Astrocyte (in vitro differentiated cells and primary cell): ENCODE data around the gene NOD1. TPM values are rescaled to one million over a fixed set of nuclear protein-coding genes. Genes with fewer than 3 reads are reported as not detected.

ENCODE experiments used
- DNase-seq: peaks from one replicate; pipeline ENCODE4 v3.0.0-alpha.2; 2010; ENCODE audit warnings: low read depth
- FAIRE-seq: peaks from 2 replicates; lab custom pipeline; 2011; peaks lifted over from hg19 to GRCh38; lab: Jason Lieb, UNC
- H2AFZ ChIP-seq: 2 replicates; pipeline ENCODE4 v1.6.0; 2012; ENCODE audit warnings: low read depth, low read length, inconsistent platforms
- H3K27ac ChIP-seq: 2 replicates; pipeline ENCODE4 v1.5.1; 2011; ENCODE audit warnings: low read depth, low read length, inconsistent platforms
- H3K27me3 ChIP-seq: 2 replicates; pipeline ENCODE4 v1.6.0; 2011; ENCODE audit warnings: low read length, inconsistent platforms; ENCODE audit not compliant: insufficient read depth
- H3K36me3 ChIP-seq: 2 replicates; pipeline ENCODE4 v1.5.1; 2011; ENCODE audit warnings: low read length, inconsistent platforms; ENCODE audit not compliant: insufficient read depth
- H3K4me1 ChIP-seq: 2 replicates; pipeline ENCODE4 v1.5.1; 2011; ENCODE audit warnings: low read length, inconsistent platforms; ENCODE audit not compliant: insufficient read depth
- H3K4me2 ChIP-seq: 2 replicates; pipeline ENCODE4 v1.6.0; 2012; ENCODE audit warnings: low read length, inconsistent platforms
- H3K4me3 ChIP-seq: 2 replicates; pipeline ENCODE4 v1.5.1; 2011; ENCODE audit warnings: low read depth, mild to moderate bottlenecking, low read length, inconsistent platforms; ENCODE audit not compliant: insufficient read depth
- H3K79me2 ChIP-seq: 2 replicates; pipeline ENCODE4 v1.6.0; 2012; ENCODE audit warnings: mild to moderate bottlenecking, low read length, inconsistent platforms; ENCODE audit not compliant: insufficient read depth
- H3K9ac ChIP-seq: 2 replicates; pipeline ENCODE4 v1.6.0; 2012; ENCODE audit warnings: mild to moderate bottlenecking, low read length, inconsistent platforms
- H3K9me3 ChIP-seq: 2 replicates; pipeline ENCODE4 v1.5.1; 2012; ENCODE audit warnings: low read depth, mild to moderate bottlenecking, low read length, inconsistent platforms; ENCODE audit not compliant: insufficient read depth
- H4K20me1 ChIP-seq: 2 replicates; pipeline ENCODE4 v1.6.0; 2012; ENCODE audit warnings: low read length, inconsistent platforms; ENCODE audit not compliant: insufficient read depth
- H3K27ac Mint-ChIP-seq: one replicate; pipeline ENCODE4 v1.8.0; 2021; ENCODE audit warnings: mild to moderate bottlenecking, mixed read lengths; ENCODE audit not compliant: unreplicated experiment
- H3K27me3 Mint-ChIP-seq: one replicate; pipeline ENCODE4 v1.8.0; 2021; ENCODE audit warnings: low read depth, mixed read lengths; ENCODE audit not compliant: unreplicated experiment
- H3K36me3 Mint-ChIP-seq: one replicate; pipeline ENCODE4 v1.8.0; 2021; ENCODE audit warnings: low read depth, mixed read lengths; ENCODE audit not compliant: unreplicated experiment
- H3K4me1 Mint-ChIP-seq: one replicate; pipeline ENCODE4 v1.8.0; 2021; ENCODE audit warnings: low read depth, mixed read lengths; ENCODE audit not compliant: unreplicated experiment
- H3K4me3 Mint-ChIP-seq: one replicate; pipeline ENCODE4 v1.8.0; 2021; ENCODE audit warnings: mild to moderate bottlenecking, moderate library complexity, mixed read lengths; ENCODE audit not compliant: unreplicated experiment
- H3K9me3 Mint-ChIP-seq: one replicate; pipeline ENCODE4 v1.8.0; 2021; ENCODE audit warnings: mild to moderate bottlenecking, mixed read lengths; ENCODE audit not compliant: unreplicated experiment
- CTCF ChIP-seq: IDR thresholded peaks from 2 replicates; pipeline ENCODE4 v1.5.1; 2011; ENCODE audit warnings: low read depth, mild to moderate bottlenecking, inconsistent platforms, low read length, moderate library complexity; ENCODE audit not compliant: insufficient read depth
- EZH2 ChIP-seq: IDR thresholded peaks from 2 replicates; pipeline ENCODE4 v1.6.1; 2012; ENCODE audit warnings: mild to moderate bottlenecking, low read length, inconsistent platforms; ENCODE audit not compliant: insufficient read depth
- total RNA-seq: library from RNA; stranded (reverse); gene quantifications from 2 replicates; pipeline ENCODE4 v1.2.1, GENCODE V29; 2021

The NOD1 gene
- total RNA-seq, 1 donor from 2014 or later = 9.7 TPM

GRCh38 chr7:30479202-30480120 is 877 bp upstream of the NOD1 start:
- Mint-ChIP-seq H3K36me3 (no peaks in the 10 kb centered on the region), H3K4me3 (peak overlapping the region; percentile 94), H3K4me1 (peaks cover 22% of the 10 kb centered on the region), H3K9me3 (no peaks in the 10 kb centered on the region), H3K27me3 (peaks cover 4% of the 10 kb centered on the region), H3K27ac (peak overlapping the region; percentile 81)
- Histone ChIP-seq H3K27me3 (no peaks in the 10 kb centered on the region), H3K4me2 (peak overlapping the region; percentile 95), H4K20me1 (no peaks in the 10 kb centered on the region), H3K9ac (peak overlapping the region; percentile 82), H3K27ac (no peak overlapping the region), H3K36me3 (no peaks in the 10 kb centered on the region), H3K4me3 (peak overlapping the region; percentile 68), H3K9me3 (no peaks in the 10 kb centered on the region), H3K4me1 (peaks cover 9% of the 10 kb centered on the region), H3K79me2 (peaks cover 11% of the 10 kb centered on the region), H2AFZ (peak overlapping the region; percentile 77)
- FAIRE-seq (no peak), DNase-seq (no peak)
- TF ChIP-seq CTCF = no peak
- TF ChIP-seq EZH2 = no peak

DNA sequence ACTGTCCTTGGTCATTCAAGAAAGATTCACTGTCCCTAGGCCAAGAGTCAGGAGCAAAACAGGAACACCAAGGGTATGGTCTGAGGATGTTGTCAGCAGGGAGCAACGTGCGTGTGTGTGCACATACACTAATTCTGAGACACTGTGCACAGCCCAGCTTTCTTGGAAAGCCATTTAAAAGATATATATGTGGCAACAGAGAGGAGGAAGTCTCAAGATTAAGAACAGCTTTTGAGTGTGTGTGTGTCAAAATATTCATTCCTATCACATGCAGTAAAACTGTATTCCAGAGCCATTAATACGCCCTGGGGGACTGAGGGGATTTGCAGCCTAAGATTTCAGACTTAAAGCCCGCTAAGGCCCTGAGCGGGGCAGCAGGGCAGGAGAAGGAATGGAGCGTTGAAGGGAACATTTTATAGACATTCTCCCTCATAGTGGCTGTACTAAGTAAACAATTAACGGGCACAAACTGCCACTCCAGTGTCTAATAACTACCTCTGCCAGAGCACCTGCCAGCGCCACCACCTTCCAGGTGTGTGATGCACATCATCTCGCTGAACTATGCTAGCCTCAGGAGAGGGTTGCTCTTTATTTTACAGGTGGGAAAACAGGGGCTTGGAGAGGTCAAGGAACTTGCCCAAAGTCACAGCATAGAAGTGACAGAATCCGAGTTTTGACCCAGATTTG is 2.0 kb downstream of the NOD1 start:
- peaks cover 11% of the 10 kb centered on the region for H3K36me3 Mint-ChIP-seq
- Histone ChIP-seq H3K79me2 (peaks cover 32% of the 10 kb centered on the region), H3K36me3 (no peaks in the 10 kb centered on the region), H3K9ac (no peak overlapping the region), H3K27ac (no peak overlapping the region), H3K4me3 (no peak overlapping the region), H3K4me2 (no peak overlapping the region), H4K20me1 (no peaks in the 10 kb centered on the region), H3K4me1 (peaks cover 25% of the 10 kb centered on the region), H3K27me3 (no peaks in the 10 kb centered on the region), H3K9me3 (no peaks in the 10 kb centered on the region), H2AFZ (no peak overlapping the region)
- H3K4me1 Mint-ChIP-seq = peaks cover 44% of the 10 kb centered on the region
- peak overlapping the region; percentile 35 for H3K4me3 Mint-ChIP-seq
- no peak overlapping the region for H3K27ac Mint-ChIP-seq
- FAIRE-seq = no peak
- TF ChIP-seq EZH2 = no peak
- no peak for TF ChIP-seq CTCF
- DNase-seq = no peak
- peaks cover 4% of the 10 kb centered on the region for H3K27me3 Mint-ChIP-seq
- H3K9me3 Mint-ChIP-seq = no peaks in the 10 kb centered on the region
